Esophagus muscularis mucosa (tissue), 4 donors: ENCODE data around the gene SNAP47. TPM values are rescaled to one million over a fixed set of nuclear protein-coding genes. Genes with fewer than 3 reads are reported as not detected.
"Not testable (repeated sequence)": the region's sequence is repeated elsewhere in the genome, so short reads cannot be mapped to it uniquely, and the experiment has no call there.

Experiments used
- DNase-seq: peaks from one replicate; pipeline ENCODE4 v3.0.0-alpha.2; 2017; ENCODE audit errors: extremely low spot score
- H3K27ac ChIP-seq, 4 donors: fragments of 200-600 bp; sonication (generic); replicated peaks in 1 of 4; 1 replicate in 3 of 4; 2 replicates in 1 of 4; pipeline ENCODE4 v1.5.1; 2016 to 2019; ENCODE audit warnings: mild to moderate bottlenecking in 1 of 4
- H3K27me3 ChIP-seq, 4 donors: fragments of 200-600 bp; sonication (generic); one replicate each; pipeline versions ENCODE4 v1.5.1 to v1.6.0; 2016 to 2019
- H3K36me3 ChIP-seq, 4 donors: fragments of 200-600 bp; sonication (generic); one replicate each; pipeline ENCODE4 v1.5.1; 2016 to 2019
- H3K4me1 ChIP-seq, 4 donors: fragments of 200-600 bp; sonication (generic); one replicate each; pipeline ENCODE4 v1.5.1; 2016 to 2019
- H3K4me3 ChIP-seq, 4 donors: fragments of 200-600 bp; sonication (generic); 1 replicate in 2 of 4; 2 replicates in 2 of 4; pipeline ENCODE4 v1.5.1; 2016 to 2019; ENCODE audit warnings: mild to moderate bottlenecking in 4 of 4, moderate library complexity in 1 of 4
- H3K9me3 ChIP-seq, 4 donors: fragments of 200-600 bp; sonication (generic); 1 replicate in 3 of 4; 2 replicates in 1 of 4; pipeline ENCODE4 v1.5.1; 2016 to 2019
- EP300 ChIP-seq: sonication (generic); formaldehyde crosslinking; IDR thresholded peaks from one replicate; pipeline ENCODE4 v1.6.1; 2017; ENCODE audit warnings: antibody characterized with exemption
- POLR2A ChIP-seq: fragments of 450-650 bp; IDR thresholded peaks from one replicate; pipeline ENCODE4 v1.6.1; 2017; ENCODE audit warnings: antibody characterized with exemption, moderate library complexity, mild to moderate bottlenecking, low read depth
- POLR2AphosphoS5 ChIP-seq, 2 donors: sonication (generic); formaldehyde crosslinking; IDR thresholded peaks; one replicate each; pipeline ENCODE4 v1.6.1; 2017; ENCODE audit warnings: antibody characterized with exemption in 2 of 2
- WGBS: methylation state at CpG from one replicate; pipeline ENCODE4 v1.1.5; 2018; 5-methylcytosine and 5-hydroxymethylcytosine counted together
- intact Hi-C: fragments of 100-400 bp; cut with DNase I; formaldehyde crosslinking; loops from one replicate; pipeline ENCODE4 v1.15.1; 2023
- total RNA-seq, 4 donors: library from RNA; depleted of rRNA; stranded (reverse); fragments of >200 nt; gene quantifications; one replicate each; pipeline versions ENCODE4 v1.1.0 to v1.2.1, GENCODE V29; 2016
- TF ChIP-seq, protein P1 (sequence below), 3 experiments: fragments of 200-600 bp in 2 of 3; fragments of 450-650 bp in 1 of 3; sonication (generic) in 2 of 3; IDR thresholded peaks; one replicate each; pipeline ENCODE4 v1.5.1; 2017 to 2019; ENCODE audit warnings: antibody characterized with exemption in 3 of 3, mild to moderate bottlenecking in 2 of 3, moderate library complexity in 1 of 3

The SNAP47 gene
- total RNA-seq, 4 donors from 2014 or later = 26.6 to 41.0 (median 38.8) TPM

DNA sequence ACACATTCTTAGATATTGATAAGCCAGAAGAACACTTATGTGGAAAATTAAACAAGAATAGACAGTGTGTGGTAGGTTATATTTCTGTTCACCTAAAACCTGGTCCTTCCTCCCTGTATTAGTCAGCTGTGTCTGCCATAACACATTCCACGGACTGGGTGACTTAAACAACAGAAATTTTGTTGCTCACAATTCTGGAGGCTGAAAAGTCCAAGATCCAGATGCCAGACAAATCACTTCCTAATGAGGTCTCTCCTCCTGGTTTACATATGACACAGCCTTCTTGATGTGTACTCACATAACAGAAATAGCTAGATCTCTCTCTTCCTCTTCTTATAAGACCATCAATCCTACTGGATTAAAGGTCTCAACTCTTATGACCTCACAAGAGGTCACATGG is 25.8 kb upstream of the SNAP47 start:
- no peak overlapping the region for H3K4me3 ChIP-seq
- TF ChIP-seq, protein P1, sequence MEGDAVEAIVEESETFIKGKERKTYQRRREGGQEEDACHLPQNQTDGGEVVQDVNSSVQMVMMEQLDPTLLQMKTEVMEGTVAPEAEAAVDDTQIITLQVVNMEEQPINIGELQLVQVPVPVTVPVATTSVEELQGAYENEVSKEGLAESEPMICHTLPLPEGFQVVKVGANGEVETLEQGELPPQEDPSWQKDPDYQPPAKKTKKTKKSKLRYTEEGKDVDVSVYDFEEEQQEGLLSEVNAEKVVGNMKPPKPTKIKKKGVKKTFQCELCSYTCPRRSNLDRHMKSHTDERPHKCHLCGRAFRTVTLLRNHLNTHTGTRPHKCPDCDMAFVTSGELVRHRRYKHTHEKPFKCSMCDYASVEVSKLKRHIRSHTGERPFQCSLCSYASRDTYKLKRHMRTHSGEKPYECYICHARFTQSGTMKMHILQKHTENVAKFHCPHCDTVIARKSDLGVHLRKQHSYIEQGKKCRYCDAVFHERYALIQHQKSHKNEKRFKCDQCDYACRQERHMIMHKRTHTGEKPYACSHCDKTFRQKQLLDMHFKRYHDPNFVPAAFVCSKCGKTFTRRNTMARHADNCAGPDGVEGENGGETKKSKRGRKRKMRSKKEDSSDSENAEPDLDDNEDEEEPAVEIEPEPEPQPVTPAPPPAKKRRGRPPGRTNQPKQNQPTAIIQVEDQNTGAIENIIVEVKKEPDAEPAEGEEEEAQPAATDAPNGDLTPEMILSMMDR (IDR thresholded peaks at IDR 0.05) = no peak
- TF ChIP-seq POLR2A (no peak), EP300 (no peak), POLR2AphosphoS5 (IDR thresholded peaks at IDR 0.05) (no peak)
- 73% methylated on average over 1 of the region's 1 CpG for WGBS
- no peaks in the 10 kb centered on the region for H3K4me1 ChIP-seq
- no peaks in the 10 kb centered on the region for H3K36me3 ChIP-seq
- H3K9me3 ChIP-seq = peaks cover 0 to 23% (median 7%) of the 10 kb centered on the region in 4 donors
- peak; percentile 21 for DNase-seq
- intact Hi-C loops = no loop called here
- no peaks in the 10 kb centered on the region for H3K27me3 ChIP-seq
- no peak overlapping the region for H3K27ac ChIP-seq

GRCh38 chr1:227710474-227710873 is 24.8 kb upstream of the SNAP47 start:
- WGBS = 79% methylated on average over 7 of the region's 24 CpGs
- H3K4me1 ChIP-seq, H3K27me3 ChIP-seq, H3K4me3 ChIP-seq, intact Hi-C loops, DNase-seq, H3K27ac ChIP-seq, H3K36me3 ChIP-seq: not testable (repeated sequence)
- peaks cover 0 to 33% (median 13%) of the 10 kb centered on the region in 4 donors for H3K9me3 ChIP-seq

- Histone ChIP-seq H3K9me3 (peaks cover 0 to 39% (median 19%) of the 10 kb centered on the region in 4 donors), H3K36me3 (no peaks in the 10 kb centered on the region), H3K4me3 (no peak overlapping the region), H3K27ac (no peak overlapping the region), H3K27me3 (no peaks in the 10 kb centered on the region), H3K4me1 (no peaks in the 10 kb centered on the region)
- peak; percentile 29 for DNase-seq
- intact Hi-C loops = no loop called here
- TF ChIP-seq, protein P1 (IDR thresholded peaks at IDR 0.05) = no peak
- no peak for TF ChIP-seq POLR2A
- no peak for TF ChIP-seq EP300
- TF ChIP-seq POLR2AphosphoS5 (IDR thresholded peaks at IDR 0.05) = no peak
These were observed 22.6 kb upstream of the SNAP47 start for GRCh38 chr1:227712648-227713047.

DNA sequence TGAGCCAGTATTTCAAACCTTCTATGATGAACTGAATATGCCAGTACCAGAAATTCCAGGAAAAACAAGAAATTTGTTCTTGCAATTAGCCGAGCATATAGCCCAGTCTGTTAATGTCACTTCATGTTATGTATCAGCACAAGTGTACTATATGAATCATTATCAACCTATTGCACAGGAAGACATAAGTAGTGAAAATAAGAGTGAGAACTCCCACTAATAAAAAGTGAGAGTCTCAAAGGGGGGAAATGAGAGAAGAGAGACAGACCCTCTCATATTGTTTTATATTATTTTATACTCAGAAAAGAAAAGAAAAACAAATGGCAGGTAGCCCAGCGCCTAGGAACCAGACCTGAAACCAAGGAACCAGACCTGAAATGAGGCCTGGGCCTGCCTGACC is 16.3 kb upstream of the SNAP47 start:
- TF ChIP-seq POLR2AphosphoS5 (IDR thresholded peaks at IDR 0.05) (no peak), EP300 (no peak), POLR2A (no peak)
- TF ChIP-seq, protein P1 (IDR thresholded peaks at IDR 0.05) = no peak
- Histone ChIP-seq H3K36me3 (no peaks in the 10 kb centered on the region), H3K27ac (no peak overlapping the region), H3K4me1 (no peaks in the 10 kb centered on the region), H3K27me3 (no peaks in the 10 kb centered on the region), H3K4me3 (no peak overlapping the region), H3K9me3 (peaks cover 0 to 64% (median 31%) of the 10 kb centered on the region in 4 donors)
- intact Hi-C loops = no loop called here
- WGBS = 86% methylated on average over 2 of the region's 2 CpGs
- DNase-seq = peak; percentile 50

GRCh38 chr1:227723474-227723873 is 11.8 kb upstream of the SNAP47 start:
- Histone ChIP-seq H3K36me3 (no peaks in the 10 kb centered on the region), H3K4me1 (peaks cover 7 to 12% (median 9%) of the 10 kb centered on the region in 4 donors), H3K4me3 (no peak overlapping the region), H3K27ac (no peak overlapping the region), H3K27me3 (no peaks in the 10 kb centered on the region), H3K9me3 (peaks cover 0 to 42% (median 17%) of the 10 kb centered on the region in 4 donors)
- WGBS = 82% methylated on average over 1 of the region's 1 CpG
- DNase-seq = no peak
- intact Hi-C loops = no loop called here
- TF ChIP-seq, protein P1 (IDR thresholded peaks at IDR 0.05) = no peak
- no peak for TF ChIP-seq EP300
